C4-2B (cell line): ENCODE data around the gene CEBPZOS.

Experiments used
- ZFX ChIP-seq: fragments of 450-650 bp; IDR thresholded peaks from 2 replicates; pipeline ENCODE4 v1.6.1; 2017
- TF ChIP-seq, protein P1 (sequence below): fragments of 450-650 bp; conservative IDR thresholded peaks from 2 replicates; pipeline ENCODE4 v1.5.1; 2017; ENCODE audit warnings: mild to moderate bottlenecking

DNA sequence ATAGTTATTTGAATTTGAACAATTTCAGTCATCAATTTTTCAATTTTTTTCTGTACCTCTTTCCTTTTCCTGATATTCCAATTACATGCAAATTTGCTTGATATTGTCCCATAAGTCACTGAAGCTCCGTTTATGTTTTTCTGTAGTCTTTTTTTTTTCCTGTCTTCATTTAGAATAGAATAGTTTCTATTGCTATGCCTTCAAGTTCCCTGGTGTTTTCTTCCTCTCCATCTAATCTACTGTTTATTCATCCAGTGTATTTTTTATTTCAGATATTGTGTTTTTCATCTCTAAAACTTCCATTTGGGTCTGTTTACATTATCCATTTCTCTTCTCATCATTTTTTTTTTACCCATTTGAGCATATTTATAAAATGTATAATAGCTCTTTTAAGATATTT, 31.5 kb upstream of the CEBPZOS start:
- TF ChIP-seq, protein P1, sequence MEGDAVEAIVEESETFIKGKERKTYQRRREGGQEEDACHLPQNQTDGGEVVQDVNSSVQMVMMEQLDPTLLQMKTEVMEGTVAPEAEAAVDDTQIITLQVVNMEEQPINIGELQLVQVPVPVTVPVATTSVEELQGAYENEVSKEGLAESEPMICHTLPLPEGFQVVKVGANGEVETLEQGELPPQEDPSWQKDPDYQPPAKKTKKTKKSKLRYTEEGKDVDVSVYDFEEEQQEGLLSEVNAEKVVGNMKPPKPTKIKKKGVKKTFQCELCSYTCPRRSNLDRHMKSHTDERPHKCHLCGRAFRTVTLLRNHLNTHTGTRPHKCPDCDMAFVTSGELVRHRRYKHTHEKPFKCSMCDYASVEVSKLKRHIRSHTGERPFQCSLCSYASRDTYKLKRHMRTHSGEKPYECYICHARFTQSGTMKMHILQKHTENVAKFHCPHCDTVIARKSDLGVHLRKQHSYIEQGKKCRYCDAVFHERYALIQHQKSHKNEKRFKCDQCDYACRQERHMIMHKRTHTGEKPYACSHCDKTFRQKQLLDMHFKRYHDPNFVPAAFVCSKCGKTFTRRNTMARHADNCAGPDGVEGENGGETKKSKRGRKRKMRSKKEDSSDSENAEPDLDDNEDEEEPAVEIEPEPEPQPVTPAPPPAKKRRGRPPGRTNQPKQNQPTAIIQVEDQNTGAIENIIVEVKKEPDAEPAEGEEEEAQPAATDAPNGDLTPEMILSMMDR = no peak
- no peak for TF ChIP-seq ZFX
